ENCODE data around the gene TRANK1. TPM values are rescaled to one million over a fixed set of nuclear protein-coding genes. Genes with fewer than 3 reads are reported as not detected.

TRANK1 gene
- total and polyA plus RNA-seq, 2 experiments from 2014 or later: 5.2 to 10.3 TPM

- Histone ChIP-seq H3F3A (ENCODE audit: insufficient read depth) (no peaks in the 10 kb centered on the region), H2AFZ (no peak overlapping the region), H3K27me3 (replicated peaks; ENCODE audit: insufficient read depth) (no peaks in the 10 kb centered on the region), H3K4me2 (ENCODE audit: unreplicated experiment) (no peak overlapping the region), H3K9ac (no peak overlapping the region), H4K20me1 (ENCODE audit: insufficient read depth) (no peaks in the 10 kb centered on the region), H3K27ac (no peak overlapping the region), H3K9me2 (ENCODE audit: insufficient read depth) (no peaks in the 10 kb centered on the region), H3K4me3 (no peak overlapping the region), H3K36me3 (ENCODE audit: low read depth) (no peaks in the 10 kb centered on the region), H3K4me1 (ENCODE audit: insufficient read depth) (no peaks in the 10 kb centered on the region), H3K9me3 (ENCODE audit: low read depth) (no peaks in the 10 kb centered on the region), H3K79me2 (ENCODE audit: insufficient read depth) (no peaks in the 10 kb centered on the region)
- in situ Hi-C loops (cut with MboI): no loop called here
- no peak for DNase-seq
- TF ChIP-seq EZH2phosphoT487 (IDR thresholded peaks at IDR 0.05; ENCODE audit: insufficient read depth, low read depth) (no peak), EZH2 (IDR thresholded peaks at IDR 0.05; ENCODE audit: insufficient read depth, poor library complexity, severe bottlenecking) (no peak)
- WGBS, 2 experiments (ENCODE audit: low coverage in 1 of 2, low lambda C conversion rate in 2 of 2, missing lambda C conversion rate in 2 of 2): 85 to 91% methylated on average over 5 of the region's 5 CpGs
Measured at GRCh38 chr3:36803091-36803791, 141.6 kb downstream of the TRANK1 start.

- no peaks in the 10 kb centered on the region for H3F3A ChIP-seq (ENCODE audit: insufficient read depth)
- H3K9me2 ChIP-seq (ENCODE audit: insufficient read depth): no peaks in the 10 kb centered on the region
- no peak overlapping the region for H3K27ac ChIP-seq
- H3K4me2 ChIP-seq (ENCODE audit: unreplicated experiment): no peak overlapping the region
- no peak for DNase-seq
- H3K4me1 ChIP-seq (ENCODE audit: insufficient read depth): no peaks in the 10 kb centered on the region
- in situ Hi-C loops (cut with MboI): no loop called here
- H3K27me3 ChIP-seq (replicated peaks; ENCODE audit: insufficient read depth): no peaks in the 10 kb centered on the region
- H2AFZ ChIP-seq: no peak overlapping the region
- WGBS, 2 experiments (ENCODE audit: low coverage in 1 of 2, low lambda C conversion rate in 2 of 2, missing lambda C conversion rate in 2 of 2): 13 to 17% methylated on average over 3 of the region's 3 CpGs
- H3K36me3 ChIP-seq (ENCODE audit: low read depth): no peaks in the 10 kb centered on the region
- no peaks in the 10 kb centered on the region for H3K79me2 ChIP-seq (ENCODE audit: insufficient read depth)
- no peak overlapping the region for H3K4me3 ChIP-seq
- TF ChIP-seq EZH2phosphoT487 (IDR thresholded peaks at IDR 0.05; ENCODE audit: insufficient read depth, low read depth): no peak
- TF ChIP-seq EZH2 (IDR thresholded peaks at IDR 0.05; ENCODE audit: insufficient read depth, poor library complexity, severe bottlenecking): no peak
- no peaks in the 10 kb centered on the region for H3K9me3 ChIP-seq (ENCODE audit: low read depth)
- no peak overlapping the region for H3K9ac ChIP-seq
- no peaks in the 10 kb centered on the region for H4K20me1 ChIP-seq (ENCODE audit: insufficient read depth)
Measured at GRCh38 chr3:36800533-36801116, 144.2 kb downstream of the TRANK1 start.

DNA sequence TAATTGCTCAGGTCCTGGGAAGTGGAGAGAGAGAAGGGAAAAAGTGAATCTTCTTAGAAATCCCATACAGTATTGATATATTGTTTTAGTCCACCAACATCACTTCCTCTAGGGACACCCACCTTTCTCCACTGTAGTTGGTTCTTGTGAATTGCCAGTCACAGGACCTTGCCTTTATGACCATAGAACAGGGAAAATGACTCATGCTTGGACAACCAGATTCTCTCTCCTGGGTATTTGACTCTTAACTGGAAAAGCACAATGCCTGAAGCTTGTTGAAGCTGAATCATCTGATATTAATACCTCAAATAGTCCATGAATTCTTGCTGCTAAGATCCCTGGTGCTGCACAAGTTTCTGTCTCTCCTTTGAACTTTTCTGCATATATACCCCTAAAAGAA lies 148.0 kb downstream of the TRANK1 start:
- Histone ChIP-seq H2AFZ (no peak overlapping the region), H3K27ac (no peak overlapping the region), H3K4me3 (no peak overlapping the region), H3K36me3 (ENCODE audit: low read depth) (no peaks in the 10 kb centered on the region), H3K4me1 (ENCODE audit: insufficient read depth) (no peaks in the 10 kb centered on the region), H3K9me3 (ENCODE audit: low read depth) (no peaks in the 10 kb centered on the region), H3K79me2 (ENCODE audit: insufficient read depth) (no peaks in the 10 kb centered on the region), H3K27me3 (replicated peaks; ENCODE audit: insufficient read depth) (0 out of 2 replicates have a peak, but pooled peaks cover under 1% of the 10 kb centered on the region), H4K20me1 (ENCODE audit: insufficient read depth) (no peaks in the 10 kb centered on the region), H3K9ac (no peak overlapping the region), H3K4me2 (ENCODE audit: unreplicated experiment) (no peak overlapping the region), H3F3A (ENCODE audit: insufficient read depth) (no peaks in the 10 kb centered on the region), H3K9me2 (ENCODE audit: insufficient read depth) (no peaks in the 10 kb centered on the region)
- DNase-seq: peak; percentile 71
- in situ Hi-C loops (cut with MboI): no loop called here
- no peak for TF ChIP-seq EZH2 (IDR thresholded peaks at IDR 0.05; ENCODE audit: insufficient read depth, poor library complexity, severe bottlenecking)
- no peak for TF ChIP-seq EZH2phosphoT487 (IDR thresholded peaks at IDR 0.05; ENCODE audit: insufficient read depth, low read depth)

- no peak for DNase-seq
- H4K20me1 ChIP-seq (ENCODE audit: insufficient read depth): no peaks in the 10 kb centered on the region
- no peaks in the 10 kb centered on the region for H3K9me3 ChIP-seq (ENCODE audit: low read depth)
- WGBS, 2 experiments (ENCODE audit: low coverage in 1 of 2, low lambda C conversion rate in 2 of 2, missing lambda C conversion rate in 2 of 2): 5 to 22% methylated on average over 2 of the region's 2 CpGs
- H3K79me2 ChIP-seq (ENCODE audit: insufficient read depth): no peaks in the 10 kb centered on the region
- H3K9ac ChIP-seq: no peak overlapping the region
- H3K36me3 ChIP-seq (ENCODE audit: low read depth): no peaks in the 10 kb centered on the region
- 0 out of 2 replicates have a peak, but pooled peaks cover 7% of the 10 kb centered on the region for H3K27me3 ChIP-seq (replicated peaks; ENCODE audit: insufficient read depth)
- H2AFZ ChIP-seq: no peak overlapping the region
- H3K4me3 ChIP-seq: no peak overlapping the region
- no peaks in the 10 kb centered on the region for H3F3A ChIP-seq (ENCODE audit: insufficient read depth)
- no peaks in the 10 kb centered on the region for H3K4me1 ChIP-seq (ENCODE audit: insufficient read depth)
- H3K9me2 ChIP-seq (ENCODE audit: insufficient read depth): no peaks in the 10 kb centered on the region
- H3K4me2 ChIP-seq (ENCODE audit: unreplicated experiment): no peak overlapping the region
- H3K27ac ChIP-seq: no peak overlapping the region
- no peak for TF ChIP-seq EZH2phosphoT487 (IDR thresholded peaks at IDR 0.05; ENCODE audit: insufficient read depth, low read depth)
- TF ChIP-seq EZH2 (IDR thresholded peaks at IDR 0.05; ENCODE audit: insufficient read depth, poor library complexity, severe bottlenecking): no peak
- in situ Hi-C loops (cut with MboI): no loop called here
Measured at GRCh38 chr3:36796161-36796560, 148.7 kb downstream of the TRANK1 start.
